H1 (cell line): ENCODE data around the gene VIPR2. TPM values are rescaled to one million over a fixed set of nuclear protein-coding genes. Genes with fewer than 3 reads are reported as not detected.

Experiments
- CTCF ChIA-PET: fragments of 300-600 bp; sonication (Branson Sonifier 250); formaldehyde crosslinking; loops from one replicate; lab custom pipeline; 2021; ENCODE audit not compliant: partially characterized antibody; lab: Charles Lee
- POLR2A ChIA-PET: fragments of 300-600 bp; sonication (Branson Sonifier 250); formaldehyde crosslinking; loops from one replicate; lab custom pipeline; 2021; ENCODE audit warnings: inconsistent platforms; ENCODE audit not compliant: partially characterized antibody; lab: Charles Lee
- DNase-seq, 2 experiments: peaks; one replicate each; pipeline versions ENCODE4 v3.0.0 to v3.0.0-alpha.2; 2010 to 2022; ENCODE audit warnings: low spot score in 2 of 2, low read depth in 1 of 2, mixed read lengths in 1 of 2
- FAIRE-seq: peaks from 2 replicates; lab custom pipeline; 2011; peaks lifted over from hg19 to GRCh38; lab: Jason Lieb, UNC
- H2AFZ ChIP-seq: 2 replicates; pipeline ENCODE4 v1.8.1; 2012; ENCODE audit warnings: low read length, inconsistent platforms
- H2AK5ac ChIP-seq: 2 replicates; pipeline ENCODE4 v1.6.1; 2013; ENCODE audit warnings: low read depth, low read length
- H2BK120ac ChIP-seq: replicated peaks from 2 replicates; pipeline ENCODE3; 2013; ENCODE audit warnings: low read depth, low read length, inconsistent platforms
- H2BK12ac ChIP-seq: 2 replicates; pipeline ENCODE4 v1.6.1; 2013; ENCODE audit warnings: low read depth, low read length
- H2BK15ac ChIP-seq: 2 replicates; pipeline ENCODE4 v1.6.1; 2013; ENCODE audit warnings: low read length
- H2BK20ac ChIP-seq: 2 replicates; pipeline ENCODE4 v1.6.1; 2013; ENCODE audit warnings: low read length
- H2BK5ac ChIP-seq: 2 replicates; pipeline ENCODE4 v1.6.1; 2013; ENCODE audit warnings: low read depth, low read length
- H3K14ac ChIP-seq: 2 replicates; pipeline ENCODE4 v1.6.1; 2013; ENCODE audit warnings: inconsistent platforms; ENCODE audit not compliant: insufficient read length
- H3K18ac ChIP-seq: 2 replicates; pipeline ENCODE4 v1.6.1; 2013; ENCODE audit warnings: low read length; ENCODE audit errors: extremely low read depth
- H3K23ac ChIP-seq: 2 replicates; pipeline ENCODE4 v1.6.1; 2013; ENCODE audit warnings: inconsistent platforms; ENCODE audit not compliant: insufficient read length
- H3K23me2 ChIP-seq: 2 replicates; pipeline ENCODE4 v1.6.1; 2013; ENCODE audit warnings: low read depth, low read length
- H3K27ac ChIP-seq: 2 replicates; pipeline ENCODE4 v1.6.1; 2011; ENCODE audit warnings: low read depth, low read length, inconsistent platforms
- H3K27me3 ChIP-seq, 4 experiments: replicated peaks in 1 of 4; 1 replicate in 1 of 4; 2 replicates in 3 of 4; pipeline versions ENCODE4 v1.6.1 to v1.8.1; 2011 to 2013; ENCODE audit warnings: low read length in 3 of 4, mild to moderate bottlenecking in 3 of 4, inconsistent platforms in 2 of 4, mixed read lengths in 2 of 4, moderate library complexity in 1 of 4; ENCODE audit not compliant: control insufficient read depth in 3 of 4, insufficient read depth in 3 of 4; ENCODE audit errors: extremely low read depth in 1 of 4
- H3K36me3 ChIP-seq, 4 experiments: 2 replicates each; pipeline versions ENCODE4 v1.6.1 to v1.8.1; 2011 to 2013; ENCODE audit warnings: mild to moderate bottlenecking in 4 of 4, low read length in 3 of 4, moderate library complexity in 2 of 4, control low read depth in 1 of 4, inconsistent platforms in 1 of 4; ENCODE audit not compliant: insufficient read depth in 4 of 4, control insufficient read depth in 2 of 4
- H3K4ac ChIP-seq: replicated peaks from 2 replicates; pipeline ENCODE3; 2013; ENCODE audit warnings: low read length, low read depth, mixed read lengths, inconsistent platforms; ENCODE audit not compliant: insufficient read length
- H3K4me1 ChIP-seq, 4 experiments: replicated peaks in 1 of 4; 1 replicate in 1 of 4; 2 replicates in 3 of 4; pipeline versions ENCODE4 v1.6.1 to v1.8.1; 2011 to 2013; ENCODE audit warnings: low read length in 3 of 4, inconsistent platforms in 2 of 4, mixed read lengths in 1 of 4; ENCODE audit not compliant: insufficient read depth in 4 of 4, control insufficient read depth in 3 of 4
- H3K4me2 ChIP-seq, 2 experiments: 2 replicates each; pipeline versions ENCODE4 v1.6.1 to v1.8.1; 2011 to 2013; ENCODE audit warnings: low read depth in 2 of 2, low read length in 2 of 2, control low read depth in 1 of 2, inconsistent platforms in 1 of 2, mild to moderate bottlenecking in 1 of 2; ENCODE audit not compliant: insufficient read depth in 1 of 2
- H3K4me3 ChIP-seq, 4 experiments: fragments of 200-600, 300-600 bp in 1 of 4; sonication (generic), shearing (Covaris generic), sonication (Bioruptor Twin) in 1 of 4; 2 replicates each; pipeline versions ENCODE4 v1.5.1 to v1.8.1; 2011 to 2016; ENCODE audit warnings: low read length in 4 of 4, low read depth in 3 of 4, control low read depth in 2 of 4, inconsistent platforms in 2 of 4, mild to moderate bottlenecking in 2 of 4, mixed read lengths in 1 of 4, moderate library complexity in 1 of 4; ENCODE audit not compliant: insufficient read depth in 2 of 4; ENCODE audit errors: extremely low read depth in 1 of 4
- H3K56ac ChIP-seq: replicated peaks from 2 replicates; pipeline ENCODE3; 2013; ENCODE audit warnings: low read depth, mild to moderate bottlenecking, mixed read lengths, low read length, inconsistent platforms; ENCODE audit not compliant: insufficient read length
- H3K79me1 ChIP-seq: 2 replicates; pipeline ENCODE4 v1.6.1; 2013; ENCODE audit warnings: low read depth, low read length, control low read depth
- H3K79me2 ChIP-seq, 2 experiments: 2 replicates each; pipeline versions ENCODE4 v1.6.1 to v1.8.1; 2012 to 2013; ENCODE audit warnings: low read length in 2 of 2, mild to moderate bottlenecking in 2 of 2, inconsistent platforms in 1 of 2; ENCODE audit not compliant: insufficient read depth in 2 of 2, control insufficient read depth in 1 of 2
- H3K9ac ChIP-seq, 4 experiments: replicated peaks in 1 of 4; 1 replicate in 1 of 4; 2 replicates in 3 of 4; pipeline versions ENCODE4 v1.6.1 to v1.8.1; 2011 to 2013; ENCODE audit warnings: low read depth in 3 of 4, low read length in 3 of 4, control low read depth in 2 of 4, mild to moderate bottlenecking in 2 of 4, moderate library complexity in 2 of 4, inconsistent platforms in 1 of 4; ENCODE audit errors: extremely low read depth in 1 of 4
- H3K9me3 ChIP-seq, 2 experiments: 2 replicates each; pipeline versions ENCODE4 v1.6.1 to v1.8.1; 2012 to 2013; ENCODE audit warnings: mild to moderate bottlenecking in 2 of 2, moderate library complexity in 2 of 2, control low read depth in 1 of 2, inconsistent platforms in 1 of 2, low read depth in 1 of 2, low read length in 1 of 2, mixed read lengths in 1 of 2; ENCODE audit not compliant: insufficient read depth in 2 of 2
- H4K20me1 ChIP-seq, 2 experiments: replicated peaks in 1 of 2; 2 replicates each; pipeline versions ENCODE3 to v1.8.1; 2011 to 2013; ENCODE audit warnings: inconsistent platforms in 2 of 2, low read length in 2 of 2, mild to moderate bottlenecking in 1 of 2; ENCODE audit not compliant: insufficient read depth in 2 of 2, control insufficient read depth in 1 of 2
- H4K5ac ChIP-seq: 2 replicates; pipeline ENCODE4 v1.6.1; 2013; ENCODE audit warnings: low read length, low read depth, mixed read lengths, inconsistent platforms; ENCODE audit not compliant: insufficient read length
- H4K8ac ChIP-seq: 2 replicates; pipeline ENCODE4 v1.8.0; 2013; ENCODE audit warnings: mild to moderate bottlenecking, moderate library complexity, low read length, inconsistent platforms; ENCODE audit not compliant: insufficient read depth; ENCODE audit errors: extremely low read depth
- H4K91ac ChIP-seq: replicated peaks from 2 replicates; pipeline ENCODE3; 2013; ENCODE audit warnings: low read length, mixed read lengths, inconsistent platforms; ENCODE audit not compliant: insufficient read length
- BCL11A ChIP-seq, 2 experiments: IDR thresholded peaks; one replicate each; pipeline ENCODE4 v1.6.1; 2011; ENCODE audit warnings: low read depth in 2 of 2, low read length in 2 of 2, mild to moderate bottlenecking in 2 of 2
- FOSL1 ChIP-seq: IDR thresholded peaks from 2 replicates; pipeline ENCODE4 v1.6.1; 2011; ENCODE audit warnings: mild to moderate bottlenecking, low read depth, low read length, moderate library complexity; ENCODE audit not compliant: insufficient read depth
- GTF2F1 ChIP-seq: IDR thresholded peaks from 2 replicates; pipeline ENCODE4 v1.6.1; 2012; ENCODE audit warnings: low read depth, low read length, improper control_type of control experiment, borderline replicate concordance
- JUND ChIP-seq: IDR thresholded peaks from 2 replicates; pipeline ENCODE4 v1.6.1; 2011; ENCODE audit warnings: mild to moderate bottlenecking, improper control_type of control experiment, low read length
- KDM1A ChIP-seq: fragments of 200-600, 300-600 bp; sonication (generic); IDR thresholded peaks from 2 replicates; pipeline ENCODE4 v1.7.1; 2016; ENCODE audit warnings: mild to moderate bottlenecking, low read length, borderline replicate concordance
- KDM4A ChIP-seq: IDR thresholded peaks from one replicate; pipeline ENCODE4 v1.7.1; 2012; ENCODE audit warnings: low read depth, mild to moderate bottlenecking, moderate library complexity, low read length, inconsistent platforms; ENCODE audit not compliant: severe bottlenecking
- MAFK ChIP-seq: IDR thresholded peaks from 2 replicates; pipeline ENCODE4 v1.6.1; 2012; ENCODE audit warnings: low read depth, mild to moderate bottlenecking, improper control_type of control experiment, low read length
- NRF1 ChIP-seq: IDR thresholded peaks from 2 replicates; pipeline ENCODE4 v1.6.1; 2011; ENCODE audit warnings: mild to moderate bottlenecking, low read depth, low read length, improper control_type of control experiment
- POLR2A ChIP-seq, 2 experiments: IDR thresholded peaks; 1 replicate in 1 of 2; 2 replicates in 1 of 2; pipeline ENCODE4 v1.6.1; 2011; ENCODE audit warnings: low read depth in 2 of 2, low read length in 2 of 2, mild to moderate bottlenecking in 2 of 2; ENCODE audit errors: control extremely low read depth in 1 of 2
- RFX5 ChIP-seq: IDR thresholded peaks from 2 replicates; pipeline ENCODE4 v1.6.1; 2011; ENCODE audit warnings: low read depth, low read length, improper control_type of control experiment, borderline replicate concordance
- SP4 ChIP-seq: IDR thresholded peaks from 2 replicates; pipeline ENCODE4 v1.6.1; 2012; ENCODE audit warnings: low read length, inconsistent platforms
- SRF ChIP-seq: IDR thresholded peaks from 2 replicates; pipeline ENCODE4 v1.6.1; 2011; ENCODE audit warnings: mild to moderate bottlenecking, low read depth, low read length, moderate library complexity
- TBP ChIP-seq: IDR thresholded peaks from 2 replicates; pipeline ENCODE4 v1.6.1; 2011; ENCODE audit warnings: low read depth, low read length, improper control_type of control experiment
- TEAD4 ChIP-seq: IDR thresholded peaks from 2 replicates; pipeline ENCODE4 v1.6.1; 2012; ENCODE audit warnings: low read depth, low read length, inconsistent platforms, mixed read lengths
- ZNF274 ChIP-seq: IDR thresholded peaks from 2 replicates; pipeline ENCODE4 v1.7.0; 2012; ENCODE audit warnings: low read length, borderline replicate concordance; ENCODE audit errors: extremely low read depth
- WGBS, 2 experiments: shearing (Covaris generic) in 1 of 2; methylation state at CpG; one replicate each; pipeline versions ENCODE4 v1.1.6 to v1.1.7; 2013 to 2015; ENCODE audit warnings: low lambda C conversion rate in 2 of 2, mixed read lengths in 2 of 2, inconsistent platforms in 1 of 2, low coverage in 1 of 2, missing lambda C conversion rate in 1 of 2; ENCODE audit not compliant: insufficient replicate concordance in 2 of 2, insufficient coverage in 1 of 2, insufficient read length in 1 of 2; ENCODE audit errors: extremely low coverage in 1 of 2, missing lambda C conversion rate in 1 of 2; 5-methylcytosine and 5-hydroxymethylcytosine counted together
- polyA plus RNA-seq, 7 experiments: library from polyadenylated mRNA; depleted of rRNA in 3 of 7; stranded (reverse) in 5 of 7; unstranded in 2 of 7; fragments of >200 nt in 5 of 7; fragments of 200-250 nt in 2 of 7; gene quantifications; 1 replicate in 5 of 7; 2 replicates in 1 of 7; 4 replicates in 1 of 7; pipeline versions ENCODE4 v1.2.1 to v1.2.3, GENCODE V29; 2011 to 2013; ENCODE audit warnings: missing spikeins in 2 of 7, mixed read lengths in 2 of 7
- total RNA-seq: library from RNA; stranded (reverse); fragmentation: NEBNext Ultra II Directional; extraction: Animal tissue kit (Norgen Biotek cat#: 25700); gene quantifications from 2 replicates; pipeline ENCODE4 v1.2.1, GENCODE V29; 2021
- TF ChIP-seq, protein P1 (sequence below): IDR thresholded peaks from 2 replicates; pipeline ENCODE4 v1.6.1; 2012; ENCODE audit warnings: inconsistent platforms

VIPR2 gene
- total and polyA plus RNA-seq, 2 of the 8 experiments (the other 6 are each of a cell fraction or from before 2014, with no cell fraction given) = 2.4 to 6.3 TPM

DNA sequence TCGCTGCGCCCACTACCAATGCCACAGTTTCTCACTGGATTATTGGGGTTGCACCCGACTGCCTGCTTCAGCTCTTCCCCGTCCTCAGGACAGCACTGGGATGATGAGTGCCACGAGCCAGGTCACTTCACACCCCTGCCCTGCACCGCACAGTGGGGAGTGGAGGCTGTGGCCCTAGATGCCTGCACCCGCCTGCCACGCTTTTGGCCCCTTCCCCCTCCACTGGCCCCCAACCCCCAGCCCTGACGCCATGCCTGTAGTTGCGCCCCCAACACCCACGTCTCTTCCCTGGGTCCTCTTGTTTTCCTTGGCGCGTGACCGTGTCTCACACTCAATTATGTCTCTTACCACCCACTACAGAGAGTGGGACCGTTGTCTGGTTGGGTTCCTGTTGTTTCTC lies 134.3 kb downstream of the VIPR2 start:
- ChIA-PET POLR2A (no interaction called here), CTCF (interaction anchor here (1.1 to 2.3 kb wide), 4 partner anchors 8 to 16 kb away, joined by 3 to 15 read pairs (median 4); no protein-coding TSS in a partner anchor)
- no peak overlapping the region for H3K18ac ChIP-seq
- no peaks in the 10 kb centered on the region for H3K9me3 ChIP-seq
- DNase-seq (no peak), FAIRE-seq (no peak)
- no peak overlapping the region for H2BK5ac ChIP-seq
- H2BK120ac ChIP-seq = no peak overlapping the region
- no peak overlapping the region for H3K4me3 ChIP-seq
- H3K36me3 ChIP-seq = no peaks in the 10 kb centered on the region
- H2BK20ac ChIP-seq = no peak overlapping the region
- H4K8ac ChIP-seq = no peak overlapping the region
- H3K27ac ChIP-seq = no peak overlapping the region
- H3K79me1 ChIP-seq = no peaks in the 10 kb centered on the region
- no peak overlapping the region for H3K14ac ChIP-seq
- 94% methylated on average over 13 of the region's 15 CpGs; no CpG with 5 or more reads in 1 of the 2 experiments for WGBS, 2 experiments
- no peaks in the 10 kb centered on the region for H4K20me1 ChIP-seq
- H3K23me2 ChIP-seq = peaks cover 5% of the 10 kb centered on the region; the same call in 1 of the 2 replicates
- H4K5ac ChIP-seq = no peak overlapping the region
- H3K9ac ChIP-seq = no peak overlapping the region
- no peak overlapping the region for H3K4me2 ChIP-seq
- TF ChIP-seq, protein P1, sequence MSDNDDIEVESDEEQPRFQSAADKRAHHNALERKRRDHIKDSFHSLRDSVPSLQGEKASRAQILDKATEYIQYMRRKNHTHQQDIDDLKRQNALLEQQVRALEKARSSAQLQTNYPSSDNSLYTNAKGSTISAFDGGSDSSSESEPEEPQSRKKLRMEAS = no peak
- TF ChIP-seq SRF (no peak), POLR2A (IDR thresholded peaks at IDR 0.05; ENCODE audit: control extremely low read depth in 1 of 2, low read depth in 2 of 2, low read length in 2 of 2) (no peak), ZNF274 (no peak), RFX5 (no peak), BCL11A (IDR thresholded peaks at IDR 0.05; ENCODE audit: low read depth in 2 of 2, low read length in 2 of 2) (no peak), KDM4A (no peak), SP4 (no peak), TEAD4 (no peak), GTF2F1 (no peak), KDM1A (no peak), JUND (no peak), TBP (no peak), FOSL1 (no peak), MAFK (no peak), NRF1 (no peak)
- no peak overlapping the region for H2AFZ ChIP-seq
- no peak overlapping the region for H3K56ac ChIP-seq
- H2BK15ac ChIP-seq = no peak overlapping the region
- no peak overlapping the region for H4K91ac ChIP-seq
- H3K4me1 ChIP-seq = peaks cover 0 to 4% (median 2%) of the 10 kb centered on the region in 4 experiments; a peak in 3 of 7 replicates
- no peaks in the 10 kb centered on the region for H3K27me3 ChIP-seq
- no peak overlapping the region for H3K4ac ChIP-seq
- no peaks in the 10 kb centered on the region for H3K79me2 ChIP-seq
- H3K23ac ChIP-seq = no peak overlapping the region
- H2BK12ac ChIP-seq = no peak overlapping the region
- no peak overlapping the region for H2AK5ac ChIP-seq
